Natural killer cell (primary cell): ENCODE data around the gene PLXNB1. TPM values are rescaled to one million over a fixed set of nuclear protein-coding genes. Genes with fewer than 3 reads are reported as not detected.
A peak's percentile ranks its signal among the peaks of the same experiment; 100 is the strongest.

ENCODE experiments used
- ATAC-seq, 3 donors: fragments of 150-1000 bp in 2 of 3; fragments of 200-7000 bp in 1 of 3; cut with Tn5 transposase; 1 replicate in 1 of 3; 2 replicates in 2 of 3; pipeline ENCODE4 v1.10.0; 2021; ENCODE audit warnings: mild to moderate bottlenecking in 2 of 3, moderate library complexity in 2 of 3
- DNase-seq, 2 donors: peaks; one replicate each; pipeline versions ENCODE4 v3.0.0 to v3.0.0-alpha.2; 2013 to 2021; ENCODE audit warnings: mixed read lengths in 1 of 2
- H3K27ac ChIP-seq: one replicate; pipeline ENCODE4 v1.5.1; 2013; ENCODE audit warnings: mild to moderate bottlenecking, low read length
- H3K27me3 ChIP-seq: one replicate; pipeline ENCODE4 v1.6.1; 2013; ENCODE audit warnings: low read length; ENCODE audit not compliant: control insufficient read depth, insufficient read depth
- H3K36me3 ChIP-seq: one replicate; pipeline ENCODE4 v1.6.1; 2013; ENCODE audit warnings: low read length; ENCODE audit not compliant: control insufficient read depth, insufficient read depth
- H3K4me1 ChIP-seq: one replicate; pipeline ENCODE4 v1.6.1; 2013; ENCODE audit warnings: low read length; ENCODE audit not compliant: control insufficient read depth, insufficient read depth
- H3K4me3 ChIP-seq: one replicate; pipeline ENCODE4 v1.5.1; 2013; ENCODE audit warnings: low read length
- H3K9me3 ChIP-seq: one replicate; pipeline ENCODE4 v1.6.1; 2013; ENCODE audit warnings: low read length; ENCODE audit not compliant: control insufficient read depth, insufficient read depth
- H3K27ac Mint-ChIP-seq, 2 donors: one replicate each; pipeline ENCODE4 v1.8.0; 2022; ENCODE audit warnings: mild to moderate bottlenecking in 2 of 2, mixed read lengths in 2 of 2, moderate library complexity in 1 of 2
- H3K27me3 Mint-ChIP-seq, 2 donors: one replicate each; pipeline ENCODE4 v1.8.0; 2022; ENCODE audit warnings: low read depth in 2 of 2, mixed read lengths in 2 of 2
- H3K36me3 Mint-ChIP-seq: one replicate; pipeline ENCODE4 v1.8.0; 2022; ENCODE audit warnings: mixed read lengths
- H3K4me1 Mint-ChIP-seq, 2 donors: one replicate each; pipeline ENCODE4 v1.8.0; 2022; ENCODE audit warnings: mixed read lengths in 2 of 2
- H3K4me3 Mint-ChIP-seq: one replicate; pipeline ENCODE4 v1.8.0; 2022; ENCODE audit warnings: mild to moderate bottlenecking, moderate library complexity, mixed read lengths
- H3K9me3 Mint-ChIP-seq, 2 donors: one replicate each; pipeline ENCODE4 v1.8.0; 2022; ENCODE audit warnings: mixed read lengths in 2 of 2
- CTCF ChIP-seq: fragments of 200-600 bp; IDR thresholded peaks from one replicate; pipeline ENCODE4 v1.8.0; 2022; ENCODE audit warnings: antibody characterized with exemption
- WGBS: methylation state at CpG from one replicate; pipeline ENCODE4 v1.1.7; 2013; ENCODE audit warnings: missing lambda C conversion rate; ENCODE audit not compliant: insufficient coverage; 5-methylcytosine and 5-hydroxymethylcytosine counted together
- intact Hi-C: fragments of 100-400 bp; cut with micrococcal nuclease; formaldehyde crosslinking; loops from one replicate; pipeline ENCODE4 v1.14.2; 2022
- total RNA-seq, 4 donors: library from RNA; stranded (reverse); fragments of 120-200 nt in 1 of 4; gene quantifications; one replicate each; pipeline versions ENCODE4 v1.2.3 to v1.2.4, GENCODE V29; 2013 to 2022

PLXNB1 gene
- total RNA-seq, 3 donors from 2014 or later (not counting 1 experiment from before 2014, with no cell fraction given) = 4.3 to 5.0 (median 4.4) TPM

- no peaks in the 10 kb centered on the region for H3K36me3 Mint-ChIP-seq
- Histone ChIP-seq H3K27ac (no peak overlapping the region), H3K4me1 (no peaks in the 10 kb centered on the region), H3K9me3 (no peaks in the 10 kb centered on the region), H3K4me3 (no peak overlapping the region), H3K27me3 (no peaks in the 10 kb centered on the region), H3K36me3 (no peaks in the 10 kb centered on the region)
- DNase-seq = no peak
- no peak overlapping the region for H3K4me3 Mint-ChIP-seq
- H3K9me3 Mint-ChIP-seq = no peaks in the 10 kb centered on the region
- ATAC-seq = no peak
- H3K27ac Mint-ChIP-seq = no peak overlapping the region
- 40% methylated on average over 1 of the region's 1 CpG for WGBS
- H3K27me3 Mint-ChIP-seq = peaks cover 0 to under 1% of the 10 kb centered on the region in 2 donors
- H3K4me1 Mint-ChIP-seq = no peaks in the 10 kb centered on the region
- TF ChIP-seq CTCF = no peak
- intact Hi-C loops = no loop called here
Measured at GRCh38 chr3:48405971-48406370, 23.9 kb downstream of the PLXNB1 start.

- TF ChIP-seq CTCF = no peak
- Histone ChIP-seq H3K4me1 (no peaks in the 10 kb centered on the region), H3K4me3 (no peak overlapping the region), H3K9me3 (no peaks in the 10 kb centered on the region), H3K27ac (no peak overlapping the region), H3K36me3 (no peaks in the 10 kb centered on the region), H3K27me3 (no peaks in the 10 kb centered on the region)
- Mint-ChIP-seq H3K27ac (no peak overlapping the region), H3K27me3 (peaks cover 0 to 6% of the 10 kb centered on the region in 2 donors), H3K4me3 (no peak overlapping the region), H3K36me3 (no peaks in the 10 kb centered on the region), H3K4me1 (no peaks in the 10 kb centered on the region), H3K9me3 (no peaks in the 10 kb centered on the region)
- ATAC-seq (no peak), DNase-seq (peak in 1 of 2 donors; percentile 9)
- intact Hi-C loops = no loop called here
- WGBS = 91% methylated on average over 13 of the region's 13 CpGs
Measured at GRCh38 chr3:48405343-48405881, 24.5 kb downstream of the PLXNB1 start.

- H3K4me3 Mint-ChIP-seq = no peak overlapping the region
- peaks cover 0 to 6% of the 10 kb centered on the region in 2 donors for H3K27me3 Mint-ChIP-seq
- 87% methylated on average over 21 of the region's 21 CpGs for WGBS
- DNase-seq (no peak), ATAC-seq (no peak)
- no peaks in the 10 kb centered on the region for H3K27me3 ChIP-seq
- H3K4me3 ChIP-seq = no peak overlapping the region
- H3K36me3 Mint-ChIP-seq = no peaks in the 10 kb centered on the region
- H3K36me3 ChIP-seq = no peaks in the 10 kb centered on the region
- no peak overlapping the region for H3K27ac Mint-ChIP-seq
- H3K9me3 ChIP-seq = no peaks in the 10 kb centered on the region
- H3K4me1 ChIP-seq = no peaks in the 10 kb centered on the region
- no peak for TF ChIP-seq CTCF
- intact Hi-C loops = no loop called here
- no peaks in the 10 kb centered on the region for H3K4me1 Mint-ChIP-seq
- no peak overlapping the region for H3K27ac ChIP-seq
- no peaks in the 10 kb centered on the region for H3K9me3 Mint-ChIP-seq
Measured at GRCh38 chr3:48404440-48405342, 25.2 kb downstream of the PLXNB1 start.
